GM19455 (cell line): ENCODE results near the gene PKP2.

ENCODE experiments used
- ATAC-seq: cut with Tn5 transposase; IDR thresholded peaks from one replicate; pipeline ENCODE4 v1.9.1; 2021; ENCODE audit not compliant: unreplicated experiment

PKP2 gene

GRCh38 chr12:32819424-32819823 is 77.2 kb downstream of the PKP2 start:
- no peak for ATAC-seq

GRCh38 chr12:32811686-32812392 is 84.7 kb downstream of the PKP2 start:
- ATAC-seq, result no peak

GRCh38 chr12:32809846-32810245 is 86.7 kb downstream of the PKP2 start:
- ATAC-seq, result no peak

GRCh38 chr12:32809196-32809595 is 87.4 kb downstream of the PKP2 start:
- no peak for ATAC-seq

GRCh38 chr12:32804301-32804700 is 92.3 kb downstream of the PKP2 start:
- ATAC-seq, result no peak

GRCh38 chr12:32801269-32801980 is 95.2 kb downstream of the PKP2 start:
- ATAC-seq, result no peak

GRCh38 chr12:32794281-32794680 is 102.3 kb downstream of the PKP2 start:
- no peak for ATAC-seq

GRCh38 chr12:32789916-32790315 is 106.7 kb downstream of the PKP2 start:
- ATAC-seq, result no peak

- ATAC-seq, result no peak
Measured at GRCh38 chr12:32789446-32789845, 107.1 kb downstream of the PKP2 start.

- no peak for ATAC-seq
Measured at GRCh38 chr12:32788405-32788804, 108.2 kb downstream of the PKP2 start.

- ATAC-seq, result no peak
Measured at GRCh38 chr12:32785557-32785956, 111.0 kb downstream of the PKP2 start.

- ATAC-seq, result no peak
Measured at GRCh38 chr12:32783029-32783428, 113.5 kb downstream of the PKP2 start.

- ATAC-seq, result no peak
Measured at GRCh38 chr12:32780071-32780470, 116.5 kb downstream of the PKP2 start.

- no peak for ATAC-seq
Measured at GRCh38 chr12:32777691-32778175, 118.8 kb downstream of the PKP2 start.

GRCh38 chr12:32777159-32777558 is 119.4 kb downstream of the PKP2 start:
- no peak for ATAC-seq

- no peak for ATAC-seq
Measured at GRCh38 chr12:32776258-32776657, 120.3 kb downstream of the PKP2 start.

GRCh38 chr12:32773691-32774090 is 122.9 kb downstream of the PKP2 start:
- no peak for ATAC-seq

GRCh38 chr12:32770141-32770540 is 126.4 kb downstream of the PKP2 start:
- no peak for ATAC-seq

- no peak for ATAC-seq
Measured at GRCh38 chr12:32768518-32768917, 128.1 kb downstream of the PKP2 start.

- ATAC-seq, result no peak
Measured at GRCh38 chr12:32765906-32766305, 130.7 kb downstream of the PKP2 start.

- peak; percentile 56 for ATAC-seq
Measured at GRCh38 chr12:32761716-32762115, 134.9 kb downstream of the PKP2 start.

GRCh38 chr12:32757157-32757556 is 139.4 kb downstream of the PKP2 start:
- ATAC-seq, result no peak
